Endodermal cell (in vitro differentiated cells): ENCODE data around the gene BRD3. TPM values are rescaled to one million over a fixed set of nuclear protein-coding genes. Genes with fewer than 3 reads are reported as not detected.
"Not testable (repeated sequence)": the region's sequence is repeated elsewhere in the genome, so short reads cannot be mapped to it uniquely, and the experiment has no call there.

Source experiments
- DNase-seq: peaks from one replicate; pipeline ENCODE4 v3.0.0-alpha.2; 2017
- H3K27ac ChIP-seq: 2 replicates; pipeline ENCODE4 v1.5.1; 2013; ENCODE audit warnings: mild to moderate bottlenecking, low read depth, low read length, moderate library complexity
- H3K27me3 ChIP-seq: 2 replicates; pipeline ENCODE4 v1.6.1; 2013; ENCODE audit warnings: mild to moderate bottlenecking, low read length, moderate library complexity; ENCODE audit not compliant: insufficient read depth, control insufficient read depth, poor library complexity, severe bottlenecking
- H3K36me3 ChIP-seq: 2 replicates; pipeline ENCODE4 v1.7.0; 2013; ENCODE audit warnings: mild to moderate bottlenecking, low read length, moderate library complexity; ENCODE audit not compliant: control insufficient read depth, insufficient read depth
- H3K4me1 ChIP-seq: one replicate; pipeline ENCODE4 v1.7.0; 2013; ENCODE audit warnings: low read length; ENCODE audit not compliant: control insufficient read depth, insufficient read depth
- H3K4me3 ChIP-seq: 2 replicates; pipeline ENCODE4 v1.5.1; 2013; ENCODE audit warnings: mild to moderate bottlenecking, low read length, moderate library complexity
- H3K9ac ChIP-seq: 2 replicates; pipeline ENCODE4 v1.6.1; 2013; ENCODE audit warnings: mild to moderate bottlenecking, low read length, moderate library complexity; ENCODE audit not compliant: poor library complexity, severe bottlenecking; ENCODE audit errors: extremely low read depth
- H3K9me3 ChIP-seq: 2 replicates; pipeline ENCODE4 v1.6.1; 2013; ENCODE audit warnings: mild to moderate bottlenecking, low read length, moderate library complexity; ENCODE audit not compliant: control insufficient read depth
- H3K27ac Mint-ChIP-seq: 2 replicates; pipeline ENCODE4 v1.8.0; 2020; ENCODE audit warnings: mixed read lengths
- H3K27me3 Mint-ChIP-seq: 2 replicates; pipeline ENCODE4 v1.8.0; 2021; ENCODE audit warnings: mild to moderate bottlenecking, mixed read lengths; ENCODE audit not compliant: insufficient read depth
- H3K36me3 Mint-ChIP-seq: 2 replicates; pipeline ENCODE4 v1.8.0; 2020; ENCODE audit warnings: low read depth, mixed read lengths
- H3K4me1 Mint-ChIP-seq: 2 replicates; pipeline ENCODE4 v1.8.0; 2020; ENCODE audit warnings: mixed read lengths
- H3K4me3 Mint-ChIP-seq: 2 replicates; pipeline ENCODE4 v1.8.0; 2020; ENCODE audit warnings: mild to moderate bottlenecking, moderate library complexity, mixed read lengths
- H3K9me3 Mint-ChIP-seq: 2 replicates; pipeline ENCODE4 v1.8.0; 2020; ENCODE audit warnings: mild to moderate bottlenecking, mixed read lengths
- CTCF ChIP-seq: fragments of 200-600 bp; sonication (generic); conservative IDR thresholded peaks from 2 replicates; pipeline ENCODE4 v1.5.0; 2021; ENCODE audit warnings: antibody characterized with exemption, mild to moderate bottlenecking
- WGBS, 2 experiments: methylation state at CpG; one replicate each; pipeline versions ENCODE4 v1.1.5 to v1.1.7; 2013; ENCODE audit warnings: missing lambda C conversion rate in 2 of 2, mixed read lengths in 1 of 2; ENCODE audit not compliant: insufficient coverage in 1 of 2, insufficient read length in 1 of 2; 5-methylcytosine and 5-hydroxymethylcytosine counted together
- total RNA-seq, 2 donors: library from RNA; stranded (reverse); fragmentation: NEBNext Ultra II Directional in 1 of 2; extraction: Animal tissue kit (Norgen Biotek cat#: 25700) in 1 of 2; gene quantifications; 2 replicates in 1 of 2; 3 replicates in 1 of 2; pipeline ENCODE4 v1.2.1, GENCODE V29; 2021

Gene BRD3
- total RNA-seq, 2 donors from 2014 or later: 92.3 to 103 TPM

DNA sequence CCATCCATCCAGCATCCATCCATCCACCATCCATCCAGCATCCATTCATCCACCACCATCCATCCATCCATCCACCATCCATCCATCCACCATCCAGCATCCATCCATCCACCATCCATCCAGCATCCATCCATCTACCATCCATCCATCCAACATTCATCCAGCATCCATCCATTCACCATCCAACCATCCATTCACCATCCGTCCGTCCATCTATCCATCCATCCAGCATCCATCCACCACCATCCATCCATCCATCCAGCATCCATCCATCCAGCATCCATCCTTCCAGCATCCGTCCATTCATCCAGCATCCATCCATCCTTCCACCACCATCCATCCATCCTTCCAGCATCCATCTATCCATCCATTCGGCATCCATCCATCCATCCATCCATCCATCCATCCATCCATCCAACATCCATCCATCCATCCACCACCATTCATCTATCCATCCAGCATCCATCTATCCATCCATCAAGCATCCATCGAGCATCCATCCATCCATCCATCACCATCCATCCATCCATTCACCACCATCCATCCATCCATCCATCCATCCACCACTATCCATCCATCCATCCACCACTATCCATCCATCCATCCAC, 35.7 kb upstream of the BRD3 start:
- H3K9me3 ChIP-seq: peaks cover 4% of the 10 kb centered on the region
- no peaks in the 10 kb centered on the region for H3K4me1 ChIP-seq
- H3K27ac ChIP-seq: no peak overlapping the region
- no peak for DNase-seq
- no peaks in the 10 kb centered on the region for H3K27me3 ChIP-seq
- no peak overlapping the region for H3K9ac ChIP-seq
- TF ChIP-seq CTCF: no peak
- Mint-ChIP-seq H3K27me3 (peaks cover 15% of the 10 kb centered on the region), H3K4me1 (no peaks in the 10 kb centered on the region), H3K4me3 (no peak overlapping the region), H3K9me3 (peaks cover 27% of the 10 kb centered on the region), H3K27ac (no peak overlapping the region), H3K36me3 (no peaks in the 10 kb centered on the region)
- H3K36me3 ChIP-seq: no peaks in the 10 kb centered on the region
- WGBS, 2 experiments: 67 to 70% methylated on average over 4 to 5 of the region's 5 CpGs
- H3K4me3 ChIP-seq: no peak overlapping the region

DNA sequence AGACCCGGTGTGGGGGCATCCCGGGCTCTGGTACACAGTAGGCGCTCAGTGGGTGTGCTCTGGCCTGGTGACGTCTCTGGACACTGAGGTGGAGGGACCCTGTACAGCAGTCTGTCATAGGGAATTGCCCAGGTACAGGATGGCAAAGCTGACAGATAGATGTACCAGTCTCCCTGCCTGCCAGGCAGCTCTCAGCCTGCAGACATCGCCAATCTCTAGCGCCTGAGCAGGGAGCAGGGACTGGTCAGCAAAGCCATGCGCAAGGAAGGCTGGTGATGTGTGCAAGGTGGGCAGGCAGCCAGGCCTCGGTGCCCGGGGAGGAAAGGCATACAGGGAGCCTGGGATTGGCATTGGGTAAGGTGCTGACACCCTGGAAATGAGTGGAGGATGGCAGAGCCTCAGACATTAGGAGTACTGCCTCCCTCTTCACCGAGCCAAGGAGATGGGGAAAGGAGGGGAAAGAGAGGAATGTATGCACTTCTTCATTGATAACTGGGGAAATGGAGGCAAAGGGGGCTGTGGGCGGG, 33.9 kb upstream of the BRD3 start:
- Histone ChIP-seq H3K4me1 (no peaks in the 10 kb centered on the region), H3K36me3 (no peaks in the 10 kb centered on the region), H3K9me3 (peaks cover 4% of the 10 kb centered on the region), H3K9ac (no peak overlapping the region), H3K4me3 (no peak overlapping the region), H3K27ac (no peak overlapping the region), H3K27me3 (no peaks in the 10 kb centered on the region)
- no peak for TF ChIP-seq CTCF
- 79 to 89% methylated on average over 7 to 11 of the region's 11 CpGs for WGBS, 2 experiments
- no peak for DNase-seq
- Mint-ChIP-seq H3K27me3 (peaks cover 15% of the 10 kb centered on the region), H3K9me3 (peaks cover 27% of the 10 kb centered on the region), H3K4me1 (no peaks in the 10 kb centered on the region), H3K27ac (no peak overlapping the region), H3K36me3 (no peaks in the 10 kb centered on the region), H3K4me3 (no peak overlapping the region)

DNA sequence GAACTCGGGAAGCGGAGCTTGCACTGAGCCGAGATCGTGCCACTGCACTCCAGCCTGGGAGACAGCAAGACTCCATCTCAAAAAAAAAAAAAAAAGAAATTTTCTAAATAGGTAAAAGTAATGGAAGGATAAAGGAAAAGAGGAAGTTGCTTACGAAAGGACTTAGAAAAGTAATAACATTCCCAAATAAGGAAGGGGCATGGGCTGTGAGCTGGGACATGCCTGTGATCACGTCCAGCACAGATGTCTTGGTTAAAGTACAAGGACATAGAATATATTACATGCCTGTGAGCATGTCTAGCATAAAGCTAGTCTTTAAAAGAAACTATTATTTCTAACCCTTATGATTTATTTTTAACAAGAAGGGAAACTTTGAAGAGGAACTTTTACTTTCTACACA, 33.3 kb upstream of the BRD3 start:
- not testable (repeated sequence) for H3K36me3 Mint-ChIP-seq, H3K4me3 ChIP-seq, H3K4me1 ChIP-seq, H3K27ac ChIP-seq, H3K27me3 ChIP-seq, H3K4me3 Mint-ChIP-seq, H3K4me1 Mint-ChIP-seq, H3K9ac ChIP-seq, DNase-seq, H3K9me3 ChIP-seq, H3K36me3 ChIP-seq, H3K27ac Mint-ChIP-seq
- Mint-ChIP-seq H3K27me3 (peaks cover 11% of the 10 kb centered on the region), H3K9me3 (peaks cover 23% of the 10 kb centered on the region)
- WGBS, 2 experiments: 81% methylated on average over 6 of the region's 6 CpGs; no CpG with 5 or more reads in 1 of the 2 experiments

DNA sequence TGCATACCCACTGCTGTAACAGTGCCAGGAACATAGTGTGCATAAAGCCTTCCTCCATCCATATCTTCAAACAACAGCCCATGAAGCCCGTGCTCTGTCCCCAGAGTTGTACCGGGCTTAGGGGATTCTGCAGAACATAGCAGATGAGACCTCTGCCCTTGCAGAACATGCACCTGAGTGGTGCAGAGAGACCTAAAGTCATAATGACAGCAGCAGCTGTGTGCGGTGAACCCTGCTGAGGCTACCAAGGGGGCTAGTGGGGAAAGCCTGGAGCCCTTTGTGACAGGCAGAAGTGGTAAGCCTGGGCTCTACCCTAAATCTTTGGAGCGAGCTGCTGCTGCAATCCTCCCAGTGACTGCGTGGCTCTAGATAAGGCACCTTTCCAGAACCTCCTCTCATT, 32.2 kb upstream of the BRD3 start:
- H3K36me3 Mint-ChIP-seq: no peaks in the 10 kb centered on the region
- no peak for DNase-seq
- no peak overlapping the region for H3K27ac Mint-ChIP-seq
- Histone ChIP-seq H3K9me3 (peaks cover 4% of the 10 kb centered on the region), H3K4me3 (no peak overlapping the region), H3K36me3 (no peaks in the 10 kb centered on the region), H3K27me3 (no peaks in the 10 kb centered on the region), H3K27ac (no peak overlapping the region), H3K4me1 (no peaks in the 10 kb centered on the region), H3K9ac (no peak overlapping the region)
- 90 to 93% methylated on average over 4 to 5 of the region's 5 CpGs for WGBS, 2 experiments
- H3K9me3 Mint-ChIP-seq: peaks cover 18% of the 10 kb centered on the region
- peaks cover 9% of the 10 kb centered on the region for H3K27me3 Mint-ChIP-seq
- H3K4me3 Mint-ChIP-seq: no peak overlapping the region
- no peaks in the 10 kb centered on the region for H3K4me1 Mint-ChIP-seq
- no peak for TF ChIP-seq CTCF
